PFSK-1 (cell line): ENCODE data around the gene SPAG5.

Experiments
- FOXP2 ChIP-seq: optimal IDR thresholded peaks from 2 replicates; pipeline ENCODE3; 2011; ENCODE audit warnings: borderline replicate concordance, control low read depth, inconsistent platforms; ENCODE audit not compliant: insufficient read depth; ENCODE audit errors: extremely low read length, extremely low read depth
- POLR2AphosphoS5 ChIP-seq: IDR thresholded peaks from 2 replicates; pipeline ENCODE4 v1.6.1; 2012; ENCODE audit warnings: low read depth, mild to moderate bottlenecking, control low read depth, low read length, moderate library complexity
- REST ChIP-seq, 2 experiments: IDR thresholded peaks; 2 replicates each; pipeline versions ENCODE4 v1.6.1 to v1.8.0; 2011 to 2012; ENCODE audit warnings: low read depth in 2 of 2, low read length in 2 of 2, control low read depth in 1 of 2, inconsistent platforms in 1 of 2, mild to moderate bottlenecking in 1 of 2, moderate library complexity in 1 of 2; ENCODE audit not compliant: insufficient read depth in 1 of 2
- SIN3A ChIP-seq: IDR thresholded peaks from 2 replicates; pipeline ENCODE4 v1.6.1; 2012; ENCODE audit warnings: mild to moderate bottlenecking, low read length, moderate library complexity, borderline replicate concordance; ENCODE audit not compliant: insufficient read depth
- TAF1 ChIP-seq: IDR thresholded peaks from 2 replicates; pipeline ENCODE4 v1.6.1; 2012; ENCODE audit warnings: low read length, control low read depth, borderline replicate concordance; ENCODE audit not compliant: insufficient read depth

GRCh38 chr17:28530926-28531325 is 67.9 kb downstream of the SPAG5 start:
- TF ChIP-seq REST (IDR thresholded peaks at IDR 0.05; ENCODE audit: insufficient read depth in 1 of 2, low read depth in 2 of 2, low read length in 2 of 2) (no peak), POLR2AphosphoS5 (no peak), TAF1 (no peak), SIN3A (no peak), FOXP2 (no peak)
